WERI-Rb-1 (cell line): Measurements from ENCODE around the gene MAN1A2.

Experiments used
- DNase-seq: peaks from one replicate; pipeline ENCODE4 v3.0.0-alpha.2; 2020
- H3K27ac ChIP-seq: fragments of 250-450 bp; sonication (Bioruptor Pico); 2 replicates; pipeline ENCODE4 v1.5.1; 2020; ENCODE audit warnings: mild to moderate bottlenecking, moderate library complexity
- H3K27me3 ChIP-seq: fragments of 250-450 bp; sonication (Bioruptor Pico); 2 replicates; pipeline ENCODE4 v1.5.1; 2021; ENCODE audit warnings: mild to moderate bottlenecking, low read depth, moderate library complexity; ENCODE audit not compliant: insufficient read depth, severe bottlenecking
- H3K36me3 ChIP-seq: fragments of 250-450 bp; sonication (Bioruptor Pico); 2 replicates; pipeline ENCODE4 v1.5.1; 2020; ENCODE audit warnings: mild to moderate bottlenecking, moderate library complexity
- H3K4me3 ChIP-seq: 2 replicates; pipeline ENCODE4 v1.5.1; 2011; ENCODE audit warnings: low read depth, mild to moderate bottlenecking, control low read depth, low read length
- H3K9me3 ChIP-seq: fragments of 250-450 bp; sonication (Bioruptor Pico); 2 replicates; pipeline ENCODE4 v1.5.1; 2021; ENCODE audit warnings: mild to moderate bottlenecking, moderate library complexity; ENCODE audit not compliant: severe bottlenecking
- TF ChIP-seq, protein P1 (sequence below): IDR thresholded peaks from 2 replicates; pipeline ENCODE4 v1.5.1; 2011; ENCODE audit warnings: low read depth, mild to moderate bottlenecking, control low read depth, inconsistent platforms, low read length

MAN1A2 gene

DNA sequence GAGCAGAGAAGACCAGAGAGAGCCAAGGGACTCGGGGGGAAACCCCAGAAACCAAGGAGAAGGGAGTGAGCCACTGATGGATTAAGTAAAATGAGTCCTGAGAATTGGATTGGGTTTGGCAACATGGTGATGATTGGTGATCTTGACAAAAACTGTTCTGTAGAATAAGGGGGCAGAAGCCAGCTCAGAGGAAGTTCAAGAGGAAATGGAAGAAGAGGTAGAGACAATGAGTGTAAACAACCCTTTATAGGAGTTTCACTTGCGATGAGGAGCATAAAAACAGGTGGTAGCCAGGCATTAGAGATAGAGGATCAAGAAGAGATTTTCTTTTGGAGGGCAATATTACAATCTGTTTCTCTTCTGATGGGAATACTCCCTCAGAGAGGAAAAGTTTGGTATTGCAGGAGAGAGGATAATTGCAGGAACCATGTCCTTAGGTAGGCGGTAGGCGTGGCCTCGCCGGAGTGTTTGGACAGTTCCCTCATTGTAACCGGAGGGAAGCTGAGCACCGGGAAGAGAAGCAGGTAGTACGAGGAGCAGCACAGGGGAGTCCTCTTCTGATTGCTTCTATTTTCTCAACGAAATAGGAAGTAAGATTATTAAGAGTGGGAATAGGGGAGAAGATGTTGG, 170.2 kb downstream of the MAN1A2 start:
- no peak for DNase-seq
- TF ChIP-seq, protein P1, sequence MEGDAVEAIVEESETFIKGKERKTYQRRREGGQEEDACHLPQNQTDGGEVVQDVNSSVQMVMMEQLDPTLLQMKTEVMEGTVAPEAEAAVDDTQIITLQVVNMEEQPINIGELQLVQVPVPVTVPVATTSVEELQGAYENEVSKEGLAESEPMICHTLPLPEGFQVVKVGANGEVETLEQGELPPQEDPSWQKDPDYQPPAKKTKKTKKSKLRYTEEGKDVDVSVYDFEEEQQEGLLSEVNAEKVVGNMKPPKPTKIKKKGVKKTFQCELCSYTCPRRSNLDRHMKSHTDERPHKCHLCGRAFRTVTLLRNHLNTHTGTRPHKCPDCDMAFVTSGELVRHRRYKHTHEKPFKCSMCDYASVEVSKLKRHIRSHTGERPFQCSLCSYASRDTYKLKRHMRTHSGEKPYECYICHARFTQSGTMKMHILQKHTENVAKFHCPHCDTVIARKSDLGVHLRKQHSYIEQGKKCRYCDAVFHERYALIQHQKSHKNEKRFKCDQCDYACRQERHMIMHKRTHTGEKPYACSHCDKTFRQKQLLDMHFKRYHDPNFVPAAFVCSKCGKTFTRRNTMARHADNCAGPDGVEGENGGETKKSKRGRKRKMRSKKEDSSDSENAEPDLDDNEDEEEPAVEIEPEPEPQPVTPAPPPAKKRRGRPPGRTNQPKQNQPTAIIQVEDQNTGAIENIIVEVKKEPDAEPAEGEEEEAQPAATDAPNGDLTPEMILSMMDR, result no peak
- Histone ChIP-seq H3K36me3 (no peaks in the 10 kb centered on the region), H3K4me3 (no peak overlapping the region), H3K9me3 (no peaks in the 10 kb centered on the region), H3K27ac (no peak overlapping the region), H3K27me3 (no peaks in the 10 kb centered on the region)

DNA sequence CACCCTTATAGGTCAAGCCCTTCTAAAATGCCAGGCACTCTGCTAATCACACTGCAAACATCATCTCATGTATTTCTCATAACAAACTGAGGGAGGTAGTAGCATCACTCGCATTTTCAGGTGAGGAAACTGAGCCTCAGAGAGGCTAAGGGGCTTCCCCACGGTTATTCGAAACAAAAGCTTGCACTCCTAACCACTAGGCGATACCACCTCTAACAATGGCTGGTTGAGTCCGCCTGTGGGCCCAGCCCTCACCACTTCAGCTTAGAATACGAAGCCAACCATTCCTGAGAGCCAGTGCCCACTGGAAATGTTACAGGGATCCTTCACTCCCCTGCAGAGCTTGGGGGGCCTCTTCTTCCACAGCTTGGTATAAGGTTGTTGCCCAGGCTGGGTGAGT, 173.3 kb downstream of the MAN1A2 start:
- Histone ChIP-seq H3K9me3 (no peaks in the 10 kb centered on the region), H3K4me3 (no peak overlapping the region), H3K27me3 (no peaks in the 10 kb centered on the region), H3K27ac (no peak overlapping the region), H3K36me3 (no peaks in the 10 kb centered on the region)
- DNase-seq, result no peak
- TF ChIP-seq, protein P1, result no peak

DNA sequence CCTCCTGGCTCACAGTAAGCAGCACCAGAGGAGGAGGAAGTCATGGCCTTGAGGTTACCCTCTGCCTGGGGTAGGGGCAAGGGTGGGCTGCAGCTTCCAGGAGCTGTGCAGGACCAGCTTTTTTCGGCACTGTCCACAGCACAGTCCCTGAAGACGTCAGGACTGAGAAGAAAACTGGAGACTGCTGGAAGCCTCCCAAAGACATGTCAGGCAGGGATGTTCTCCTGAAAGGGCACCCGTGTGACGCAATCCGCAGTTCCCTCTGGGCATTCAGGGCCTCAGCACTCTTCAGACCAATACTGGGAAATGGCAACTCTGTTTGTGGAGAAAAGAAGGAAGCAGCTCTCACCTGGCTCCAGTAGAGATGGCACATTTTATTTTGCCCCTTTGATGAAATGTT, 173.8 kb downstream of the MAN1A2 start:
- Histone ChIP-seq H3K27ac (no peak overlapping the region), H3K4me3 (no peak overlapping the region), H3K9me3 (no peaks in the 10 kb centered on the region), H3K27me3 (no peaks in the 10 kb centered on the region), H3K36me3 (no peaks in the 10 kb centered on the region)
- TF ChIP-seq, protein P1, result no peak
- no peak for DNase-seq

DNA sequence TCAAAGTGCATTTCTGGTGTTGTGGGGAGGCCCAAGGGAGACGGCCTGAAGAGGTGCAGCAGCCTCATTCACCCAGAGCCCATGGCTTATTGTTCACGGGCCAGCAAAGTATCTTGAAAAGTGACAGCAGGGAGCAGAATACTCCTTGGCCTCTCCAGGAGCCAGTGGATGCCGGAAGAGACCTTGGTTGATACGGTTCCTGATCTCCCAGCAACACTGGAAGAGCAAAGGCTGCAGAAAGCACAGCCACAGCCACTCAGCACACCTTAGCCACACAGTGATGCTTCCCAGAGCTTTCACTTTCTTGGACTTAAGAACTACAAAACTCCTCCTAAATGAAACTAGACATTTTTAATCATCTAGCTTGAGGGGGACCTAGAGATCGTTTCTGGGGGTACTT, 174.3 kb downstream of the MAN1A2 start:
- DNase-seq, result no peak
- TF ChIP-seq, protein P1, result no peak
- H3K36me3 ChIP-seq, result no peaks in the 10 kb centered on the region
- no peak overlapping the region for H3K4me3 ChIP-seq
- no peaks in the 10 kb centered on the region for H3K9me3 ChIP-seq
- no peaks in the 10 kb centered on the region for H3K27me3 ChIP-seq
- H3K27ac ChIP-seq, result no peak overlapping the region

DNA sequence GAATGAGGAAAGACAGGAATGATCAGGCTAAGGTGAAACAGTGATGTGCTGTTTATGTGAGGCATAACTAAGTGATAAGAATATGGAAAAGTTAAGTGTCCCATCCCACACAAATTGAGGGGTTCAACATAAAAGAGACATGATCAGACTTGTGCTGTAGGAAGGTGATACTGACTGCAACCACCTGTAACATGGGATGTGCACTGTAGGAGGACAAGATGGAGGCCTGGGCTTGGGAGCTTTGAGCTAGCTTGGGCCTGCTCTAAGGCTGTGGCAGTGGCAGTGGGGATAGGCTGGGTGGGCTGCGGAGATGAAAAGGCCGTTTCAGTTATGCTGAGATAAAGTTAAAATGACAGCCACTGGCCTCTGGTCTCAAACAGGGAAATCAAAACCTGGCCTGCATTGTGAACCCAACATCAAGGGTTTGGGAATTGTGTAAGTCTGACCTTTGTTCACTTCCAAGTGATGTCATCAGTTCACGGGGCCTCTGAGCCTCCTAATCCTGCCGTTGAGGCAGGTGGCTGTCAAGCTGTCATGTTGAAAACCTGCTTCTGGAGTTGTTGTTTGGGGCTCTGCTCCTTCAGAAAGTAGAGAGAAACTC, 177.4 kb downstream of the MAN1A2 start:
- Histone ChIP-seq H3K36me3 (no peaks in the 10 kb centered on the region), H3K27ac (no peak overlapping the region), H3K9me3 (no peaks in the 10 kb centered on the region), H3K27me3 (no peaks in the 10 kb centered on the region), H3K4me3 (no peak overlapping the region)
- no peak for DNase-seq
- TF ChIP-seq, protein P1, result no peak

DNA sequence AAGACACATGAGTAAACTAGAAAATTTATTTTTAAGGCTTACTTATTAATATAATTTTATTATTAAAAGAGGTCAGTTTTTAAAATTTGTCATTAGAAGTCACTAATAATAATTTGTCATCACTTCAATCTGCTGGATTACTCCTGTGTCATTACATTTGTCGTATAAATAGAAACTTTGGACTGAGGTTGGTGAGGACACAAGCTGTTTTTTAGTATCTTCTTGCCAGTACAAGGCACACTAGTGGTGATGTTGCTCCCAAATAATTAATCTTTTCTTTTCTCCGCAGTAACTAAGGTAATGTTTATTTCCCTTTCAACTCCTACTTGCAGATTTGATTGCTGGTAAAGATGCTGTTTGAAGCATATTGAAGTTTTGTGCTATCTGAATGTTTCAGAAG, 179.2 kb downstream of the MAN1A2 start:
- TF ChIP-seq, protein P1, result no peak
- H3K4me3 ChIP-seq, result no peak overlapping the region
- H3K27ac ChIP-seq, result no peak overlapping the region
- no peak for DNase-seq
- H3K27me3 ChIP-seq, result no peaks in the 10 kb centered on the region
- no peaks in the 10 kb centered on the region for H3K36me3 ChIP-seq
- no peaks in the 10 kb centered on the region for H3K9me3 ChIP-seq
